Measurements from ENCODE around the gene SBF1.

Gene SBF1

GRCh38 chr22:50467341-50467740, 7.5 kb downstream of the SBF1 start:
- no peak overlapping the region for H3K9ac ChIP-seq
- peaks cover 41% of the 10 kb centered on the region for H3K4me1 ChIP-seq (ENCODE audit: low read depth, poor library complexity, severe bottlenecking)
- H3K36me3 ChIP-seq (ENCODE audit: insufficient read depth) = no peaks in the 10 kb centered on the region
- H3K79me2 ChIP-seq (ENCODE audit: insufficient read depth, low read depth) = peaks cover 28% of the 10 kb centered on the region
- no peaks in the 10 kb centered on the region for H4K20me1 ChIP-seq (ENCODE audit: insufficient read depth)
- H3K4me3 ChIP-seq (IDR thresholded peaks at IDR 0.05; ENCODE audit: insufficient read depth, low read depth, low read length) = no peak overlapping the region
- H3K27ac ChIP-seq = no peak overlapping the region
- H2AFZ ChIP-seq (ENCODE audit: low read depth) = no peak overlapping the region
- TF ChIP-seq CTCF (conservative IDR thresholded peaks at IDR 0.05; ENCODE audit: low read depth, low read length) = no peak
- H3K4me2 ChIP-seq = no peak overlapping the region
- H3K27me3 ChIP-seq (ENCODE audit: insufficient read depth, low read depth) = no peaks in the 10 kb centered on the region

- TF ChIP-seq CTCF (conservative IDR thresholded peaks at IDR 0.05; ENCODE audit: low read depth, low read length) = no peak
- Histone ChIP-seq H3K4me1 (ENCODE audit: low read depth, poor library complexity, severe bottlenecking) (peaks cover 20% of the 10 kb centered on the region), H3K4me3 (IDR thresholded peaks at IDR 0.05; ENCODE audit: insufficient read depth, low read depth, low read length) (no peak overlapping the region), H3K9ac (no peak overlapping the region), H3K36me3 (ENCODE audit: insufficient read depth) (no peaks in the 10 kb centered on the region), H3K4me2 (no peak overlapping the region), H2AFZ (ENCODE audit: low read depth) (no peak overlapping the region), H3K27me3 (ENCODE audit: insufficient read depth, low read depth) (no peaks in the 10 kb centered on the region), H3K27ac (no peak overlapping the region), H3K79me2 (ENCODE audit: insufficient read depth, low read depth) (peaks cover 11% of the 10 kb centered on the region; the same call in 1 of the 2 replicates), H4K20me1 (ENCODE audit: insufficient read depth) (no peaks in the 10 kb centered on the region)
Observed at GRCh38 chr22:50465066-50465930, 9.5 kb downstream of the SBF1 start.

- no peak overlapping the region for H2AFZ ChIP-seq (ENCODE audit: low read depth)
Observed at GRCh38 chr22:50464451-50464850, 10.4 kb downstream of the SBF1 start.

GRCh38 chr22:50463188-50463900, 11.5 kb downstream of the SBF1 start:
- H3K4me2 ChIP-seq = no peak overlapping the region
- no peaks in the 10 kb centered on the region for H3K27me3 ChIP-seq (ENCODE audit: insufficient read depth, low read depth)
- no peak overlapping the region for H2AFZ ChIP-seq (ENCODE audit: low read depth)
- H3K36me3 ChIP-seq (ENCODE audit: insufficient read depth) = no peaks in the 10 kb centered on the region
- H3K4me3 ChIP-seq (IDR thresholded peaks at IDR 0.05; ENCODE audit: insufficient read depth, low read depth, low read length) = no peak overlapping the region
- H3K27ac ChIP-seq = no peak overlapping the region
- no peak for TF ChIP-seq CTCF (conservative IDR thresholded peaks at IDR 0.05; ENCODE audit: low read depth, low read length)
- no peak overlapping the region for H3K9ac ChIP-seq
- H3K79me2 ChIP-seq (ENCODE audit: insufficient read depth, low read depth) = peaks cover under 1% of the 10 kb centered on the region; the same call in 1 of the 2 replicates
- no peaks in the 10 kb centered on the region for H4K20me1 ChIP-seq (ENCODE audit: insufficient read depth)
- peaks cover 7% of the 10 kb centered on the region for H3K4me1 ChIP-seq (ENCODE audit: low read depth, poor library complexity, severe bottlenecking)

More at GRCh38 chr22:50464451-50464850, 10.4 kb downstream of the SBF1 start:
- H3K4me3 ChIP-seq (IDR thresholded peaks at IDR 0.05; ENCODE audit: insufficient read depth, low read depth, low read length) = no peak overlapping the region
- no peak overlapping the region for H3K9ac ChIP-seq
- H3K36me3 ChIP-seq (ENCODE audit: insufficient read depth) = no peaks in the 10 kb centered on the region
- TF ChIP-seq CTCF (conservative IDR thresholded peaks at IDR 0.05; ENCODE audit: low read depth, low read length) = no peak
- peaks cover 18% of the 10 kb centered on the region for H3K4me1 ChIP-seq (ENCODE audit: low read depth, poor library complexity, severe bottlenecking)
- H3K27me3 ChIP-seq (ENCODE audit: insufficient read depth, low read depth) = no peaks in the 10 kb centered on the region
- no peak overlapping the region for H3K27ac ChIP-seq
- no peak overlapping the region for H3K4me2 ChIP-seq
- H3K79me2 ChIP-seq (ENCODE audit: insufficient read depth, low read depth) = peaks cover 11% of the 10 kb centered on the region; the same call in 1 of the 2 replicates
- H4K20me1 ChIP-seq (ENCODE audit: insufficient read depth) = no peaks in the 10 kb centered on the region

Measured in KMS-11 (cell line).